GM23338 (cell line): ENCODE measurements around the gene CLRN2.

Source experiments
- CREB1 ChIP-seq: fragments of 250-450 bp; sonication (Bioruptor Pico); IDR thresholded peaks from 2 replicates; pipeline ENCODE4 v1.5.0; 2020; ENCODE audit warnings: low read depth, mild to moderate bottlenecking, moderate library complexity
- CTCF ChIP-seq, 2 experiments: fragments of 200-600 bp in 1 of 2; sonication (generic) in 1 of 2; conservative IDR thresholded peaks; 2 replicates each; pipeline versions ENCODE4 v1.5.1 to v1.6.1; 2016 to 2017; ENCODE audit warnings: antibody characterized with exemption in 2 of 2, low read depth in 2 of 2, mild to moderate bottlenecking in 2 of 2, moderate library complexity in 1 of 2
- EZH2 ChIP-seq: fragments of 200-600 bp; sonication (generic); IDR thresholded peaks from one replicate; pipeline ENCODE4 v1.8.0; 2017; ENCODE audit warnings: antibody characterized with exemption, mild to moderate bottlenecking, low read depth; ENCODE audit not compliant: unreplicated experiment
- EZH2phosphoT487 ChIP-seq: fragments of 200-600 bp; sonication (generic); IDR thresholded peaks from one replicate; pipeline ENCODE4 v1.8.1; 2018; ENCODE audit warnings: antibody characterized with exemption; ENCODE audit not compliant: unreplicated experiment
- JUNB ChIP-seq: IDR thresholded peaks from one replicate; pipeline ENCODE4 v1.6.1; 2016; ENCODE audit warnings: antibody characterized with exemption; ENCODE audit not compliant: unreplicated experiment
- POLR2AphosphoS5 ChIP-seq: IDR thresholded peaks from 2 replicates; pipeline ENCODE4 v1.6.1; 2016; ENCODE audit warnings: antibody characterized with exemption, low read depth
- REST ChIP-seq: IDR thresholded peaks from one replicate; pipeline ENCODE4 v1.6.1; 2018; ENCODE audit warnings: antibody characterized with exemption; ENCODE audit not compliant: unreplicated experiment

GRCh38 chr4:17510582-17510981 lies 4.4 kb upstream of the CLRN2 start:
- TF ChIP-seq CREB1 (CRISPR knock-in tag) (no peak), CTCF (conservative IDR thresholded peaks at IDR 0.05; ENCODE audit: low read depth in 2 of 2) (no peak), POLR2AphosphoS5 (no peak), EZH2phosphoT487 (no peak), EZH2 (no peak), JUNB (no peak), REST (no peak)
